Fibroblast of lung (primary cell): ENCODE measurements around the gene LDLRAD4. TPM values are rescaled to one million over a fixed set of nuclear protein-coding genes. Genes with fewer than 3 reads are reported as not detected.

ENCODE experiments used
- DNase-seq, 2 donors: peaks; one replicate each; pipeline versions ENCODE4 v3.0.0 to v3.0.0-alpha.2; 2010; ENCODE audit warnings: low read depth in 2 of 2
- H2AFZ ChIP-seq: 2 replicates; pipeline ENCODE4 v1.5.1; 2012; ENCODE audit warnings: low read length, control low read depth, inconsistent platforms
- H3K27ac ChIP-seq: 2 replicates; pipeline ENCODE4 v1.5.1; 2011; ENCODE audit warnings: low read length, control low read depth; ENCODE audit not compliant: insufficient read depth
- H3K27me3 ChIP-seq: 2 replicates; pipeline ENCODE4 v1.5.1; 2011; ENCODE audit warnings: mild to moderate bottlenecking, low read length; ENCODE audit not compliant: control insufficient read depth, insufficient read depth
- H3K36me3 ChIP-seq: 2 replicates; pipeline ENCODE4 v1.5.1; 2011; ENCODE audit warnings: low read length; ENCODE audit not compliant: control insufficient read depth, insufficient read depth
- H3K4me1 ChIP-seq: 2 replicates; pipeline ENCODE4 v1.5.1; 2011; ENCODE audit warnings: low read length; ENCODE audit not compliant: control insufficient read depth, insufficient read depth; ENCODE audit errors: extremely low read depth
- H3K4me2 ChIP-seq: 2 replicates; pipeline ENCODE4 v1.5.1; 2011; ENCODE audit warnings: low read length, control low read depth; ENCODE audit not compliant: insufficient read depth; ENCODE audit errors: extremely low read depth
- H3K4me3 ChIP-seq, 4 experiments: fragments of 200-600 bp in 1 of 4; sonication (generic) in 1 of 4; replicated peaks in 1 of 4; 2 replicates each; pipeline ENCODE4 v1.5.1; 2011 to 2016; ENCODE audit warnings: low read length in 4 of 4, low read depth in 3 of 4, mild to moderate bottlenecking in 3 of 4, control low read depth in 2 of 4, inconsistent platforms in 1 of 4, mixed read lengths in 1 of 4; ENCODE audit not compliant: insufficient read depth in 1 of 4; ENCODE audit errors: control extremely low read depth in 1 of 4
- H3K79me2 ChIP-seq: 2 replicates; pipeline ENCODE4 v1.5.1; 2012; ENCODE audit warnings: mild to moderate bottlenecking, low read length, inconsistent platforms; ENCODE audit not compliant: control insufficient read depth, insufficient read depth
- H3K9ac ChIP-seq: 2 replicates; pipeline ENCODE4 v1.5.1; 2011; ENCODE audit warnings: mild to moderate bottlenecking, low read length, control low read depth; ENCODE audit not compliant: insufficient read depth
- H3K9me3 ChIP-seq: 2 replicates; pipeline ENCODE4 v1.5.1; 2012; ENCODE audit warnings: low read depth, low read length; ENCODE audit not compliant: control insufficient read depth, insufficient read depth
- H4K20me1 ChIP-seq: 2 replicates; pipeline ENCODE4 v1.5.1; 2011; ENCODE audit warnings: low read length; ENCODE audit not compliant: control insufficient read depth, insufficient read depth; ENCODE audit errors: extremely low read depth
- EZH2 ChIP-seq: IDR thresholded peaks from 2 replicates; pipeline ENCODE4 v1.5.1; 2012; ENCODE audit warnings: low read length, control low read depth, mild to moderate bottlenecking; ENCODE audit errors: missing control alignments
- polyA plus RNA-seq, 2 donors: library from polyadenylated mRNA; depleted of rRNA in 1 of 2; stranded (reverse) in 1 of 2; unstranded in 1 of 2; fragments of >200 nt; gene quantifications; 2 replicates each; pipeline ENCODE4 v1.2.1, GENCODE V29; 2011 to 2012; ENCODE audit warnings: missing spikeins in 1 of 2
- total RNA-seq: library from RNA; depleted of rRNA; stranded (reverse); fragments of >200 nt; gene quantifications from 2 replicates; pipeline ENCODE4 v1.2.1, GENCODE V29; 2014
- TF ChIP-seq, protein P1 (sequence below), 2 donors: IDR thresholded peaks in 1 of 2; conservative IDR thresholded peaks in 1 of 2; 1 replicate in 1 of 2; 2 replicates in 1 of 2; pipeline ENCODE4 v1.5.1; 2011 to 2012; ENCODE audit warnings: low read length in 2 of 2, control low read depth in 1 of 2, inconsistent platforms in 1 of 2, low read depth in 1 of 2, mild to moderate bottlenecking in 1 of 2

LDLRAD4 gene
- total and polyA plus RNA-seq, 2 donors (not counting 1 experiment from before 2014, with no cell fraction given): not detected

DNA sequence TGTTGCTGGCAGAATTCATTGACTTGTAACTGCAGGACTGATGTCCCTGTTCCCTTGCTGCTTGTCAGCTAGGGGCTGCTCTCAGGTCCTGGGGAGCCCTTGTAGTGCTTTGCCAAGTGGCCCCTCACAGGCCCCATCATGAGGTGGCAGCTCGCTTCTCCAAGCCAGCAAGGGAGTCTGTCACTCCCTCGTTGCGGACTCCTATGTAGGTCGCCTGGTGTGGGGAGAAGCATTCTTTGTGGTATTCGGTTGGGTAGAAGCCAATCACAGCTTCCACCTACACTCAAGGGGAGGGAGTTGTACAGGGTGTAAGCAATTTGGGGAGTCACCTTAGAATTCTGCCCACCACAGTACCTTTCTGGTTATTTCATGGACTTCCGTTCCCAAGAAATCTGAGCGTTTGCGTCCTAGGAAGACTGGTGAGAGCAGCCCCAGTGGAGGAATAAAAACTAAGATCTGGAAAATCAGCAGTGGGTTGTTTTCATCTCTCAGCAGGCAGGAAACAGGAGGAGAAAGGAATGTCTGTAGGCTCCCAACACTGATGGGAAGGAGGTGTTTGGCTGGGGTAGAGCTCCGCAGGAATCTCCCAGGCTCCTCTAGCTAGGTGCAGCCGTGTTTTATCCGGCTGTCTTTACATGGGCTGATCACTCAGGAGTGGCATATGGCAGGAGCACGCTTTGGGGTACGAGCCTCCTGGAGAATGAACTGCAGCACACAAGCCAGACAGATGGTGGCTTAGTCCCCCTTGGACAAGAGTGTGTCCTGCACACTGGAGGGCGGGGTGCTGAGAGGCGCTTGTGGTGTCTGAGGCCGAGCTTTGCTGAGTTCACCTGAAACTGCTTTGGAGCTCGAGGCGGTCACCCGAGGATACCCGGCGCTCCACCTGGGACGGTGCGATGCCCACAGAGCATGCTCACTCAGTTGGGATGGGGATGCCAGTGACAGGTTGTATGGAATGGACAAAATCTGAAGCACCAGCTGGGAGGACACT lies 58.3 kb downstream of the LDLRAD4 start:
- no peak overlapping the region for H3K4me2 ChIP-seq
- TF ChIP-seq EZH2: no peak
- TF ChIP-seq, protein P1, sequence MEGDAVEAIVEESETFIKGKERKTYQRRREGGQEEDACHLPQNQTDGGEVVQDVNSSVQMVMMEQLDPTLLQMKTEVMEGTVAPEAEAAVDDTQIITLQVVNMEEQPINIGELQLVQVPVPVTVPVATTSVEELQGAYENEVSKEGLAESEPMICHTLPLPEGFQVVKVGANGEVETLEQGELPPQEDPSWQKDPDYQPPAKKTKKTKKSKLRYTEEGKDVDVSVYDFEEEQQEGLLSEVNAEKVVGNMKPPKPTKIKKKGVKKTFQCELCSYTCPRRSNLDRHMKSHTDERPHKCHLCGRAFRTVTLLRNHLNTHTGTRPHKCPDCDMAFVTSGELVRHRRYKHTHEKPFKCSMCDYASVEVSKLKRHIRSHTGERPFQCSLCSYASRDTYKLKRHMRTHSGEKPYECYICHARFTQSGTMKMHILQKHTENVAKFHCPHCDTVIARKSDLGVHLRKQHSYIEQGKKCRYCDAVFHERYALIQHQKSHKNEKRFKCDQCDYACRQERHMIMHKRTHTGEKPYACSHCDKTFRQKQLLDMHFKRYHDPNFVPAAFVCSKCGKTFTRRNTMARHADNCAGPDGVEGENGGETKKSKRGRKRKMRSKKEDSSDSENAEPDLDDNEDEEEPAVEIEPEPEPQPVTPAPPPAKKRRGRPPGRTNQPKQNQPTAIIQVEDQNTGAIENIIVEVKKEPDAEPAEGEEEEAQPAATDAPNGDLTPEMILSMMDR (conservative IDR thresholded peaks at IDR 0.05 in 1 of 2, IDR thresholded peaks at IDR 0.05 in 1 of 2; ENCODE audit: low read depth in 1 of 2, low read length in 2 of 2): no peak
- DNase-seq: peak in 1 of 2 donors; percentile 53

DNA sequence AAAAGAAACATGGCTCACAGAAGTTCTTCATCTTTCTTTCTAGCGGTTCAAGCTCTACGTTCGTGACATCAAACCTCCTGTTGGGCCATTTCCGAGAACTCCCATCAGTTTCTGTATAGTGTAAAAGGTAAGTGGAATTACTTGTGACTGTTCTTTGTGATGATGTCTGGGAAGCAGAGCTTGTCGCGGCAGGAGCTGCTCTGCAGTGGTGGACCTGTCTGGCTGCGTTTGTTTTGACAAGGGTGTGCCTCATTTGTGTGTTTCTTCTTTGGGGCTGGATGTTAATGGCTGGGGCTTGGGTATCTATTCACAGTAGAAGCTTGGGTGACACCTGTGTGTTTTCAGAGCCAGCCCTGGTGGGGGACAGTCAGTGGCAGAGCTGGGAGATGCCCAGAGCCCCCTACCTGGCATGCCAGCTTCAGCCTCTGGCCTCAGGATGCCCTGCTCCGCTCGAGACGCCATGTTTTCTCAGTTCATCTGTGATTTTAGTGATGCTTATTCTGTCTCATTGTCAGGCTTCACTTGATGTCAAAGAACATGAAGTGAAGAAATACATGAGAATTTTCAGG lies 59.6 kb downstream of the LDLRAD4 start:
- Histone ChIP-seq H4K20me1 (no peaks in the 10 kb centered on the region), H3K9me3 (no peaks in the 10 kb centered on the region), H3K27me3 (no peaks in the 10 kb centered on the region), H3K9ac (no peak overlapping the region), H3K4me2 (no peak overlapping the region), H3K4me3 (no peak overlapping the region), H3K4me1 (no peaks in the 10 kb centered on the region), H3K79me2 (no peaks in the 10 kb centered on the region), H2AFZ (no peak overlapping the region), H3K27ac (no peak overlapping the region), H3K36me3 (no peaks in the 10 kb centered on the region)
- no peak for DNase-seq
- no peak for TF ChIP-seq EZH2
- TF ChIP-seq, protein P1 (conservative IDR thresholded peaks at IDR 0.05 in 1 of 2, IDR thresholded peaks at IDR 0.05 in 1 of 2; ENCODE audit: low read depth in 1 of 2, low read length in 2 of 2): no peak

More for the DNA sequence above, 58.3 kb downstream of the LDLRAD4 start:
- Histone ChIP-seq H3K4me3 (no peak overlapping the region), H3K4me1 (no peaks in the 10 kb centered on the region), H3K27me3 (no peaks in the 10 kb centered on the region), H4K20me1 (no peaks in the 10 kb centered on the region), H2AFZ (no peak overlapping the region), H3K9me3 (no peaks in the 10 kb centered on the region), H3K27ac (no peak overlapping the region), H3K36me3 (no peaks in the 10 kb centered on the region), H3K9ac (no peak overlapping the region), H3K79me2 (no peaks in the 10 kb centered on the region)
